HCT116 (cell line): ENCODE results near the gene NOL11. TPM values are rescaled to one million over a fixed set of nuclear protein-coding genes. Genes with fewer than 3 reads are reported as not detected.

Experiments used
- ATAC-seq: fragments of 200-7000 bp; cut with Tn5 transposase; 2 replicates; pipeline ENCODE4 v1.9.1; 2020; ENCODE audit warnings: mild to moderate bottlenecking, moderate library complexity
- BruUV-seq: library from RNA; stranded (reverse); fragments of 400-500 nt; replicated peaks from 2 replicates; lab custom pipeline; 2021; lab: Mats Ljungman, UMichigan
- CTCF ChIA-PET: fragments of 300-600 bp; sonication (Branson Sonifier 250); formaldehyde crosslinking; loops from one replicate; lab custom pipeline; 2021; ENCODE audit warnings: antibody characterized with exemption; lab: Charles Lee
- POLR2A ChIA-PET: fragments of 300-600, 350-600 bp; sonication (Branson Sonifier 250); formaldehyde crosslinking; loops from one replicate; lab custom pipeline; 2021; ENCODE audit warnings: antibody characterized with exemption; lab: Charles Lee
- RAD21 ChIA-PET, 2 experiments: fragments of 300-600 bp; sonication (Branson Sonifier 250); formaldehyde crosslinking; loops; one replicate each; lab custom pipeline; 2023; ENCODE audit warnings: low total read pairs in 2 of 2; ENCODE audit not compliant: uncharacterized antibody in 2 of 2, unreplicated experiment in 2 of 2, low non-redundant PET in 1 of 2; lab: Charles Lee
- DNase-seq: peaks from one replicate; pipeline ENCODE4 v3.0.0-alpha.2; 2010; ENCODE audit warnings: low read depth, low spot score
- H2AFZ ChIP-seq: fragments of 200-600 bp; shearing (Covaris generic), sonication (generic); 2 replicates; pipeline ENCODE4 v1.6.1; 2017; ENCODE audit warnings: low read depth, mixed run types, mixed read lengths, antibody characterized with exemption, low read length; ENCODE audit not compliant: poor library complexity, severe bottlenecking
- H3K27ac ChIP-seq: 2 replicates; pipeline ENCODE4 v1.5.1; 2012; ENCODE audit warnings: low read depth, low read length
- H3K27me3 ChIP-seq: fragments of 200-600 bp; sonication (generic); 2 replicates; pipeline ENCODE4 v1.6.1; 2016; ENCODE audit warnings: mixed run types, low read length, mixed read lengths; ENCODE audit not compliant: insufficient read depth
- H3K36me3 ChIP-seq, 2 experiments: fragments of 200-500 bp in 1 of 2; fragments of 200-600 bp in 1 of 2; sonication (Bioruptor generic) in 1 of 2; sonication (generic) in 1 of 2; 2 replicates each; pipeline versions ENCODE4 v1.5.1 to v1.6.1; 2014 to 2016; ENCODE audit warnings: low read length in 2 of 2, inconsistent platforms in 1 of 2, mixed read lengths in 1 of 2, mixed run types in 1 of 2; ENCODE audit not compliant: insufficient read depth in 2 of 2, control insufficient read depth in 1 of 2
- H3K4me1 ChIP-seq, 2 experiments: fragments of 200-600 bp in 1 of 2; sonication (generic) in 1 of 2; 2 replicates each; pipeline versions ENCODE4 v1.5.1 to v1.6.1; 2012 to 2017; ENCODE audit warnings: low read length in 2 of 2, inconsistent platforms in 1 of 2, mild to moderate bottlenecking in 1 of 2, mixed read lengths in 1 of 2, mixed run types in 1 of 2, moderate library complexity in 1 of 2; ENCODE audit not compliant: insufficient read depth in 2 of 2, control insufficient read depth in 1 of 2
- H3K4me2 ChIP-seq: fragments of 200-600 bp; sonication (generic); 2 replicates; pipeline ENCODE4 v1.6.1; 2017; ENCODE audit warnings: mixed run types, low read length, mixed read lengths
- H3K4me3 ChIP-seq, 2 experiments: fragments of 200-600 bp in 1 of 2; sonication (generic) in 1 of 2; replicated peaks in 1 of 2; 2 replicates each; pipeline ENCODE4 v1.5.1; 2011 to 2016; ENCODE audit warnings: low read length in 2 of 2, control low read depth in 1 of 2, low read depth in 1 of 2, mild to moderate bottlenecking in 1 of 2, mixed read lengths in 1 of 2, mixed run types in 1 of 2
- H3K79me2 ChIP-seq: fragments of 200-600 bp; sonication (generic); 2 replicates; pipeline ENCODE4 v1.6.1; 2017; ENCODE audit warnings: mild to moderate bottlenecking, mixed run types, low read length, moderate library complexity, mixed read lengths; ENCODE audit not compliant: insufficient read depth
- H3K9ac ChIP-seq: fragments of 200-600 bp; sonication (generic); 2 replicates; pipeline ENCODE4 v1.6.1; 2016; ENCODE audit warnings: low read length, mixed read lengths
- H3K9me2 ChIP-seq: fragments of 200-600 bp; sonication (generic), shearing (Covaris generic); 2 replicates; pipeline ENCODE4 v1.6.1; 2017; ENCODE audit warnings: mixed run types, mild to moderate bottlenecking, moderate library complexity; ENCODE audit not compliant: insufficient read depth
- H3K9me3 ChIP-seq, 2 experiments: fragments of 200-500 bp in 1 of 2; fragments of 200-600 bp in 1 of 2; sonication (Bioruptor generic) in 1 of 2; sonication (generic) in 1 of 2; 2 replicates each; pipeline ENCODE4 v1.6.1; 2014 to 2017; ENCODE audit warnings: low read length in 2 of 2, mixed read lengths in 2 of 2, inconsistent platforms in 1 of 2, low read depth in 1 of 2, mild to moderate bottlenecking in 1 of 2, mixed run types in 1 of 2, moderate library complexity in 1 of 2; ENCODE audit not compliant: control insufficient read depth in 1 of 2, insufficient read depth in 1 of 2
- H4K20me1 ChIP-seq: fragments of 200-600 bp; sonication (generic), shearing (Covaris generic); 2 replicates; pipeline ENCODE4 v1.6.1; 2017; ENCODE audit warnings: mixed run types, mild to moderate bottlenecking, moderate library complexity; ENCODE audit not compliant: insufficient read depth
- CBX3 ChIP-seq: IDR thresholded peaks from 2 replicates; pipeline ENCODE4 v1.6.1; 2012; ENCODE audit warnings: low read depth
- CEBPB ChIP-seq: IDR thresholded peaks from 2 replicates; pipeline ENCODE4 v1.6.1; 2012; ENCODE audit warnings: low read depth
- ELF1 ChIP-seq: IDR thresholded peaks from 2 replicates; pipeline ENCODE4 v1.6.1; 2012; ENCODE audit warnings: low read depth, borderline replicate concordance
- EZH2 ChIP-seq: fragments of 200-600 bp; sonication (generic); IDR thresholded peaks from 2 replicates; pipeline ENCODE4 v1.6.1; 2017; ENCODE audit warnings: antibody characterized with exemption, mixed run types
- EZH2phosphoT487 ChIP-seq: fragments of 200-600 bp; IDR thresholded peaks from 2 replicates; pipeline ENCODE4 v1.6.1; 2018; ENCODE audit warnings: antibody characterized with exemption, borderline replicate concordance
- FOSL1 ChIP-seq: IDR thresholded peaks from 2 replicates; pipeline ENCODE4 v1.6.1; 2012; ENCODE audit warnings: low read depth
- JUND ChIP-seq: IDR thresholded peaks from 2 replicates; pipeline ENCODE4 v1.6.1; 2012
- RAD21 ChIP-seq: IDR thresholded peaks from 2 replicates; pipeline ENCODE4 v1.6.1; 2012; ENCODE audit warnings: low read depth, mild to moderate bottlenecking
- SIN3A ChIP-seq: IDR thresholded peaks from 2 replicates; pipeline ENCODE4 v1.6.1; 2012; ENCODE audit warnings: low read depth
- SP1 ChIP-seq: IDR thresholded peaks from 2 replicates; pipeline ENCODE4 v1.6.1; 2012; ENCODE audit warnings: low read depth
- SRF ChIP-seq: IDR thresholded peaks from 2 replicates; pipeline ENCODE4 v1.6.1; 2012; ENCODE audit warnings: low read depth
- TCF7L2 ChIP-seq: IDR thresholded peaks from 2 replicates; pipeline ENCODE4 v1.7.0; 2011; ENCODE audit warnings: borderline replicate concordance, inconsistent platforms; ENCODE audit not compliant: insufficient read depth, insufficient read length; ENCODE audit errors: extremely low read depth
- YY1 ChIP-seq: IDR thresholded peaks from 2 replicates; pipeline ENCODE4 v1.6.1; 2011; ENCODE audit warnings: low read length, low read depth, moderate library complexity, mild to moderate bottlenecking; ENCODE audit not compliant: insufficient replicate concordance; ENCODE audit errors: extremely low read depth
- ZFX ChIP-seq: fragments of 450-650 bp; IDR thresholded peaks from 2 replicates; pipeline ENCODE4 v1.6.1; 2017
- ZNF274 ChIP-seq: fragments of 200-500 bp; sonication (Bioruptor generic); IDR thresholded peaks from 2 replicates; pipeline ENCODE4 v1.6.1; 2014; ENCODE audit warnings: mild to moderate bottlenecking, low read depth, low read length, inconsistent platforms
- intact Hi-C: fragments of 100-400 bp; cut with micrococcal nuclease; formaldehyde crosslinking; loops from 2 replicates; pipeline ENCODE4 v1.10.0; 2022
- total RNA-seq: library from RNA; stranded (reverse); gene quantifications from one replicate; pipeline ENCODE4 v1.2.1, GENCODE V29; 2021; ENCODE audit not compliant: unreplicated experiment
- TF ChIP-seq, protein P1 (sequence below): IDR thresholded peaks from 2 replicates; pipeline ENCODE4 v1.6.1; 2012; ENCODE audit warnings: low read depth
- TF ChIP-seq, protein P2 (sequence below): IDR thresholded peaks from 2 replicates; pipeline ENCODE4 v1.6.1; 2012
- TF ChIP-seq, protein P3 (sequence below): IDR thresholded peaks from 2 replicates; pipeline ENCODE4 v1.6.1; 2011; ENCODE audit warnings: mild to moderate bottlenecking, low read length, moderate library complexity; ENCODE audit not compliant: insufficient replicate concordance; ENCODE audit errors: extremely low read depth

NOL11 gene
- total RNA-seq, 1 experiment from 2014 or later: 118 TPM

DNA sequence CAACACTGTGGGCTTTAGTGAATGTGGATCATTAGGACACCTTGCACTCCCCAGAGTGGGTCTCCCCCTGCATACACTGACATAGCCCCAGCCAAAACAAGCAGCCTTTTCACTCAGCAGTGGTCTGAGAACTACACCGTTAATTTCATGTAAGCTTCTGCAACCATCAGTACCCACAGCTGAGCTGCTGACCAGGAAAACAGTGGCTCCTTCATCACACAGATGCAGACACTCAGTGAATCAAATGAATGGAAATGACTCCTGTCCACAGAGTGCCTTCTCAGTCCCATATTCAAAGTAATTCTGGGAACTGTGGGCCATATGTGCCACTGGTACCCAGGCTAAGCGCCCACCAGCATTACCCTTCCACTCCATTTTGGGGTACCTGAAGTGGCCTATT is 39.3 kb upstream of the NOL11 start:
- TF ChIP-seq ZFX (no peak), YY1 (no peak), RAD21 (no peak), CEBPB (no peak), ELF1 (no peak), SRF (no peak), SP1 (no peak), CBX3 (no peak), SIN3A (no peak), JUND (no peak), ZNF274 (no peak), FOSL1 (no peak), EZH2 (no peak), EZH2phosphoT487 (no peak), TCF7L2 (no peak)
- TF ChIP-seq, protein P1, sequence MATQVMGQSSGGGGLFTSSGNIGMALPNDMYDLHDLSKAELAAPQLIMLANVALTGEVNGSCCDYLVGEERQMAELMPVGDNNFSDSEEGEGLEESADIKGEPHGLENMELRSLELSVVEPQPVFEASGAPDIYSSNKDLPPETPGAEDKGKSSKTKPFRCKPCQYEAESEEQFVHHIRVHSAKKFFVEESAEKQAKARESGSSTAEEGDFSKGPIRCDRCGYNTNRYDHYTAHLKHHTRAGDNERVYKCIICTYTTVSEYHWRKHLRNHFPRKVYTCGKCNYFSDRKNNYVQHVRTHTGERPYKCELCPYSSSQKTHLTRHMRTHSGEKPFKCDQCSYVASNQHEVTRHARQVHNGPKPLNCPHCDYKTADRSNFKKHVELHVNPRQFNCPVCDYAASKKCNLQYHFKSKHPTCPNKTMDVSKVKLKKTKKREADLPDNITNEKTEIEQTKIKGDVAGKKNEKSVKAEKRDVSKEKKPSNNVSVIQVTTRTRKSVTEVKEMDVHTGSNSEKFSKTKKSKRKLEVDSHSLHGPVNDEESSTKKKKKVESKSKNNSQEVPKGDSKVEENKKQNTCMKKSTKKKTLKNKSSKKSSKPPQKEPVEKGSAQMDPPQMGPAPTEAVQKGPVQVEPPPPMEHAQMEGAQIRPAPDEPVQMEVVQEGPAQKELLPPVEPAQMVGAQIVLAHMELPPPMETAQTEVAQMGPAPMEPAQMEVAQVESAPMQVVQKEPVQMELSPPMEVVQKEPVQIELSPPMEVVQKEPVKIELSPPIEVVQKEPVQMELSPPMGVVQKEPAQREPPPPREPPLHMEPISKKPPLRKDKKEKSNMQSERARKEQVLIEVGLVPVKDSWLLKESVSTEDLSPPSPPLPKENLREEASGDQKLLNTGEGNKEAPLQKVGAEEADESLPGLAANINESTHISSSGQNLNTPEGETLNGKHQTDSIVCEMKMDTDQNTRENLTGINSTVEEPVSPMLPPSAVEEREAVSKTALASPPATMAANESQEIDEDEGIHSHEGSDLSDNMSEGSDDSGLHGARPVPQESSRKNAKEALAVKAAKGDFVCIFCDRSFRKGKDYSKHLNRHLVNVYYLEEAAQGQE: no peak
- TF ChIP-seq, protein P2, sequence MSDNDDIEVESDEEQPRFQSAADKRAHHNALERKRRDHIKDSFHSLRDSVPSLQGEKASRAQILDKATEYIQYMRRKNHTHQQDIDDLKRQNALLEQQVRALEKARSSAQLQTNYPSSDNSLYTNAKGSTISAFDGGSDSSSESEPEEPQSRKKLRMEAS: no peak
- TF ChIP-seq, protein P3, sequence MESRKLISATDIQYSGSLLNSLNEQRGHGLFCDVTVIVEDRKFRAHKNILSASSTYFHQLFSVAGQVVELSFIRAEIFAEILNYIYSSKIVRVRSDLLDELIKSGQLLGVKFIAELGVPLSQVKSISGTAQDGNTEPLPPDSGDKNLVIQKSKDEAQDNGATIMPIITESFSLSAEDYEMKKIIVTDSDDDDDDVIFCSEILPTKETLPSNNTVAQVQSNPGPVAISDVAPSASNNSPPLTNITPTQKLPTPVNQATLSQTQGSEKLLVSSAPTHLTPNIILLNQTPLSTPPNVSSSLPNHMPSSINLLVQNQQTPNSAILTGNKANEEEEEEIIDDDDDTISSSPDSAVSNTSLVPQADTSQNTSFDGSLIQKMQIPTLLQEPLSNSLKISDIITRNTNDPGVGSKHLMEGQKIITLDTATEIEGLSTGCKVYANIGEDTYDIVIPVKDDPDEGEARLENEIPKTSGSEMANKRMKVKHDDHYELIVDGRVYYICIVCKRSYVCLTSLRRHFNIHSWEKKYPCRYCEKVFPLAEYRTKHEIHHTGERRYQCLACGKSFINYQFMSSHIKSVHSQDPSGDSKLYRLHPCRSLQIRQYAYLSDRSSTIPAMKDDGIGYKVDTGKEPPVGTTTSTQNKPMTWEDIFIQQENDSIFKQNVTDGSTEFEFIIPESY: no peak
- Histone ChIP-seq H3K27me3 (no peaks in the 10 kb centered on the region), H3K9ac (no peak overlapping the region), H3K36me3 (no peaks in the 10 kb centered on the region), H3K4me1 (peaks cover 6 to 9% of the 10 kb centered on the region in 2 experiments; a peak in 3 of 4 replicates), H2AFZ (no peak overlapping the region), H3K4me3 (no peak overlapping the region), H3K9me3 (no peaks in the 10 kb centered on the region), H3K79me2 (no peaks in the 10 kb centered on the region), H3K27ac (no peak overlapping the region), H3K4me2 (no peak overlapping the region), H4K20me1 (no peaks in the 10 kb centered on the region), H3K9me2 (no peaks in the 10 kb centered on the region)
- no TSS peak for BruUV-seq
- no peak for ATAC-seq
- ChIA-PET RAD21 (no interaction called here), CTCF (no interaction called here), POLR2A (no interaction called here)
- intact Hi-C loops: no loop called here
- DNase-seq: no peak
